IMR-90 (cell line): ENCODE data around the gene GABRD. TPM values are rescaled to one million over a fixed set of nuclear protein-coding genes. Genes with fewer than 3 reads are reported as not detected.

ENCODE experiments used
- ATAC-seq: fragments of 200-7000 bp; cut with Tn5 transposase; 2 replicates; pipeline ENCODE4 v1.9.1; 2020; ENCODE audit warnings: low read depth, mild to moderate bottlenecking, moderate library complexity
- BruUV-seq: library from RNA; stranded (reverse); fragments of 400-500 nt; replicated peaks from 2 replicates; lab custom pipeline; 2021; lab: Mats Ljungman, UMichigan
- CTCF ChIA-PET: fragments of 300-600 bp; formaldehyde crosslinking; extraction: SDS; loops from one replicate; lab custom pipeline; 2021; ENCODE audit warnings: antibody characterized with exemption; lab: Yijun Ruan, JAX
- POLR2A ChIA-PET: fragments of 300-600 bp; sonication (Branson Sonifier 250); formaldehyde crosslinking; loops from one replicate; lab custom pipeline; 2022; ENCODE audit warnings: antibody characterized with exemption; ENCODE audit not compliant: unreplicated experiment; lab: Charles Lee
- DNase-seq: peaks from one replicate; pipeline ENCODE4 v3.0.0; 2013
- H2AFZ ChIP-seq: replicated peaks from 2 replicates; pipeline ENCODE3; 2013; ENCODE audit warnings: low read length, mild to moderate bottlenecking; ENCODE audit not compliant: poor library complexity
- H2AK5ac ChIP-seq: 2 replicates; pipeline ENCODE4 v1.6.1; 2013; ENCODE audit warnings: low read depth, low read length, inconsistent platforms
- H2AK9ac ChIP-seq: replicated peaks from 2 replicates; pipeline ENCODE3; 2013; ENCODE audit warnings: mild to moderate bottlenecking, low read depth, low read length, moderate library complexity; ENCODE audit not compliant: poor library complexity
- H2BK120ac ChIP-seq: 2 replicates; pipeline ENCODE4 v1.6.1; 2013; ENCODE audit warnings: low read depth, low read length, inconsistent platforms
- H2BK15ac ChIP-seq: 3 replicates; pipeline ENCODE4 v1.6.1; 2013; ENCODE audit warnings: low read depth, low read length, inconsistent platforms
- H2BK20ac ChIP-seq: 2 replicates; pipeline ENCODE4 v1.6.1; 2013; ENCODE audit warnings: low read depth, mild to moderate bottlenecking, inconsistent platforms, low read length, moderate library complexity
- H2BK5ac ChIP-seq: 2 replicates; pipeline ENCODE4 v1.6.1; 2013; ENCODE audit warnings: mild to moderate bottlenecking, low read depth, low read length, inconsistent platforms; ENCODE audit not compliant: poor library complexity, severe bottlenecking
- H3K14ac ChIP-seq: replicated peaks from 2 replicates; pipeline ENCODE4 v1.6.1; 2013; ENCODE audit warnings: low read depth, low read length, inconsistent platforms
- H3K18ac ChIP-seq: 2 replicates; pipeline ENCODE4 v1.6.1; 2013; ENCODE audit warnings: low read depth, low read length, control low read depth
- H3K23ac ChIP-seq: 2 replicates; pipeline ENCODE4 v1.6.1; 2013; ENCODE audit warnings: low read depth, low read length, inconsistent platforms
- H3K27ac ChIP-seq: 2 replicates; pipeline ENCODE4 v1.5.1; 2013; ENCODE audit warnings: mild to moderate bottlenecking, control low read depth, low read length; ENCODE audit not compliant: insufficient read depth
- H3K27me3 ChIP-seq: 2 replicates; pipeline ENCODE4 v1.6.1; 2013; ENCODE audit warnings: low read length; ENCODE audit not compliant: control insufficient read depth, insufficient read depth
- H3K36me3 ChIP-seq: 2 replicates; pipeline ENCODE4 v1.6.1; 2013; ENCODE audit warnings: low read length, mixed read lengths; ENCODE audit not compliant: control insufficient read depth, insufficient read depth
- H3K4ac ChIP-seq: 2 replicates; pipeline ENCODE4 v1.6.1; 2013; ENCODE audit warnings: low read depth, low read length, inconsistent platforms
- H3K4me1 ChIP-seq: 2 replicates; pipeline ENCODE4 v1.6.1; 2013; ENCODE audit warnings: low read length, mixed read lengths; ENCODE audit not compliant: control insufficient read depth, insufficient read depth
- H3K4me2 ChIP-seq: 2 replicates; pipeline ENCODE4 v1.6.1; 2013; ENCODE audit warnings: low read depth, mild to moderate bottlenecking, control low read depth, low read length, moderate library complexity
- H3K4me3 ChIP-seq: 2 replicates; pipeline ENCODE4 v1.5.1; 2013; ENCODE audit warnings: low read depth, mild to moderate bottlenecking, control low read depth, low read length, moderate library complexity; ENCODE audit not compliant: insufficient read depth
- H3K56ac ChIP-seq: 2 replicates; pipeline ENCODE4 v1.6.1; 2013; ENCODE audit warnings: low read length, inconsistent platforms; ENCODE audit not compliant: insufficient read depth; ENCODE audit errors: extremely low read depth
- H3K79me1 ChIP-seq, 2 experiments: 2 replicates each; pipeline ENCODE4 v1.6.1; 2013; ENCODE audit warnings: low read length in 2 of 2, inconsistent platforms in 1 of 2, low read depth in 1 of 2
- H3K9ac ChIP-seq: 2 replicates; pipeline ENCODE4 v1.6.1; 2013; ENCODE audit warnings: low read depth, low read length, control low read depth
- H3K9me1 ChIP-seq: 2 replicates; pipeline ENCODE4 v1.6.1; 2013; ENCODE audit warnings: low read length, inconsistent platforms; ENCODE audit not compliant: insufficient read depth
- H3K9me3 ChIP-seq: 2 replicates; pipeline ENCODE4 v1.6.1; 2013; ENCODE audit warnings: low read length; ENCODE audit not compliant: control insufficient read depth, insufficient read depth
- H4K20me1 ChIP-seq: 2 replicates; pipeline ENCODE4 v1.6.1; 2013; ENCODE audit warnings: low read length, inconsistent platforms; ENCODE audit not compliant: insufficient read depth
- H4K5ac ChIP-seq: 2 replicates; pipeline ENCODE4 v1.6.1; 2013; ENCODE audit warnings: mild to moderate bottlenecking, low read depth, low read length, control low read depth
- H4K8ac ChIP-seq, 2 experiments: 2 replicates each; pipeline ENCODE4 v1.6.1; 2013; ENCODE audit warnings: low read depth in 2 of 2, low read length in 2 of 2, control low read depth in 1 of 2, inconsistent platforms in 1 of 2
- H4K91ac ChIP-seq: 2 replicates; pipeline ENCODE4 v1.6.1; 2013; ENCODE audit warnings: low read depth, low read length, inconsistent platforms; ENCODE audit not compliant: insufficient read depth
- BHLHE40 ChIP-seq: fragments of 150-350 bp; IDR thresholded peaks from 2 replicates; pipeline ENCODE4 v1.6.1; 2016; ENCODE audit warnings: mild to moderate bottlenecking, low read depth, low read length
- CEBPB ChIP-seq: IDR thresholded peaks from 2 replicates; pipeline ENCODE4 v1.6.1; 2012; ENCODE audit warnings: low read depth, low read length, improper control_type of control experiment
- CHD1 ChIP-seq: IDR thresholded peaks from 2 replicates; pipeline ENCODE4 v1.6.1; 2012; ENCODE audit warnings: low read depth, low read length, improper control_type of control experiment
- FOS ChIP-seq: fragments of 150-350 bp; IDR thresholded peaks from 2 replicates; pipeline ENCODE4 v1.6.1; 2016; ENCODE audit warnings: low read depth, low read length
- MAFK ChIP-seq: IDR thresholded peaks from 2 replicates; pipeline ENCODE4 v1.6.1; 2012; ENCODE audit warnings: low read depth, low read length, improper control_type of control experiment
- MAZ ChIP-seq: IDR thresholded peaks from 2 replicates; pipeline ENCODE4 v1.6.1; 2012; ENCODE audit warnings: low read depth, mild to moderate bottlenecking, low read length, improper control_type of control experiment, moderate library complexity, borderline replicate concordance
- MXI1 ChIP-seq: IDR thresholded peaks from 2 replicates; pipeline ENCODE4 v1.6.1; 2012; ENCODE audit warnings: low read depth, mild to moderate bottlenecking, low read length, moderate library complexity, borderline replicate concordance
- NFE2L2 ChIP-seq: fragments of 150-350 bp; IDR thresholded peaks from 2 replicates; pipeline ENCODE4 v1.6.1; 2016; ENCODE audit warnings: low read depth, mild to moderate bottlenecking, low read length
- POLR2A ChIP-seq: IDR thresholded peaks from 2 replicates; pipeline ENCODE4 v1.6.1; 2012; ENCODE audit warnings: mild to moderate bottlenecking, low read depth, low read length
- RAD21 ChIP-seq: IDR thresholded peaks from 2 replicates; pipeline ENCODE4 v1.6.1; 2012; ENCODE audit warnings: low read length, improper control_type of control experiment
- RCOR1 ChIP-seq: IDR thresholded peaks from 2 replicates; pipeline ENCODE4 v1.6.1; 2012; ENCODE audit warnings: mild to moderate bottlenecking, low read length, improper control_type of control experiment; ENCODE audit not compliant: insufficient replicate concordance
- RFX5 ChIP-seq: IDR thresholded peaks from 2 replicates; pipeline ENCODE4 v1.8.0; 2012; ENCODE audit warnings: low read depth, mild to moderate bottlenecking, low read length, moderate library complexity
- SMC3 ChIP-seq: fragments of 150-350 bp; IDR thresholded peaks from 2 replicates; pipeline ENCODE4 v1.6.1; 2016; ENCODE audit warnings: low read depth, mild to moderate bottlenecking, antibody characterized with exemption, low read length, moderate library complexity
- WGBS, 2 experiments: methylation state at CpG; one replicate each; pipeline versions ENCODE4 v1.1.5 to v1.1.7; 2013; ENCODE audit warnings: missing lambda C conversion rate in 2 of 2; ENCODE audit not compliant: insufficient read length in 1 of 2; ENCODE audit errors: extremely low coverage in 2 of 2; 5-methylcytosine and 5-hydroxymethylcytosine counted together
- dilution Hi-C: fragments of 300-500 bp; cut with HindIII; formaldehyde crosslinking; loops from one replicate; pipeline ENCODE4 v1.14.3; 2018; ENCODE audit warnings: low sequenced_read_pairs; ENCODE audit not compliant: unreplicated experiment
- in situ Hi-C: fragments of 300-500 bp; cut with MboI; formaldehyde crosslinking; loops from 3 replicates; pipeline ENCODE4 v1.14.3; 2019; ENCODE audit warnings: low sequenced_read_pairs, inconsistent platforms, mixed read lengths
- intact Hi-C: fragments of 100-400 bp; cut with micrococcal nuclease; formaldehyde crosslinking; loops from 2 replicates; pipeline ENCODE4 v1.10.0; 2022
- polyA plus RNA-seq, 3 experiments: library from polyadenylated mRNA; depleted of rRNA; stranded (reverse); fragments of >200 nt; gene quantifications; 2 replicates each; pipeline ENCODE4 v1.2.3, GENCODE V29; 2012; ENCODE audit warnings: low replicate concordance in 1 of 3
- total RNA-seq: library from RNA; depleted of rRNA; stranded (reverse); fragments of >200 nt; gene quantifications from 2 replicates; pipeline ENCODE4 v1.2.3, GENCODE V29; 2012
- TF ChIP-seq, protein P1 (sequence below): conservative IDR thresholded peaks from 2 replicates; pipeline ENCODE4 v1.5.1; 2012; ENCODE audit warnings: mild to moderate bottlenecking, low read depth, low read length, improper control_type of control experiment
- TF ChIP-seq, protein P2 (sequence below): fragments of 150-350 bp; IDR thresholded peaks from 2 replicates; pipeline ENCODE4 v1.6.1; 2016; ENCODE audit warnings: low read depth, mild to moderate bottlenecking, low read length, moderate library complexity, borderline replicate concordance
- TF ChIP-seq, protein P3 (sequence below): fragments of 150-350 bp; IDR thresholded peaks from 2 replicates; pipeline ENCODE4 v1.6.1; 2017; ENCODE audit warnings: mild to moderate bottlenecking, antibody characterized with exemption, low read length, low read depth

Gene GABRD
- total and polyA plus RNA-seq, 2 of the 4 experiments (the other 2 are of a cell fraction) = not detected

DNA sequence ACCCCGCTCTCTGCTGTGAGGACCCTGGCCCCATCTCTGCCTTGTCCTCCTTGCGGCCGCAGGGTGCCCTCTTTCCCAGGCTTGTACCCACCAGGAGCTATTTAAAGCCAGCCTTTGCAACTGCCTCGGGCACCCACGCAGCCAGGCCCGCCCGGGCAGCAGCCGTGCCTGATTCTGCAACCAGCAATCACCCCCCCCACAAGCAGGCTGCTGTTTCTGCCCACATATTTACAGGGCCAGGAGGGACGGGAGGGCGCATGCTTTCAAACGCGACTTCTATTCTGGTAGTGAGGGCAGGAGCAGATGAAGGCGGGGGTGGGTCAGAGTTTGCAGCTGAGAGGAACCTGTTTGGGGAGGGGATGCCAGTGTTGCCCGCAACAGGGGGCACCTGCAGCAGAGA is 13.6 kb downstream of the GABRD start:
- H3K27ac ChIP-seq = no peak overlapping the region
- no peak overlapping the region for H4K91ac ChIP-seq
- H4K8ac ChIP-seq = no peak overlapping the region
- 90% methylated on average over 3 of the region's 14 CpGs; no CpG with 5 or more reads in 1 of the 2 experiments for WGBS, 2 experiments
- no peak for DNase-seq
- intact Hi-C loops = no loop called here
- no peak overlapping the region for H4K5ac ChIP-seq
- TF ChIP-seq BHLHE40 (no peak), MAFK (no peak), MXI1 (no peak), MAZ (no peak), POLR2A (no peak), FOS (no peak), CHD1 (no peak), RCOR1 (no peak), RAD21 (no peak), CEBPB (no peak), SMC3 (no peak), RFX5 (no peak), NFE2L2 (no peak)
- TF ChIP-seq, protein P1, sequence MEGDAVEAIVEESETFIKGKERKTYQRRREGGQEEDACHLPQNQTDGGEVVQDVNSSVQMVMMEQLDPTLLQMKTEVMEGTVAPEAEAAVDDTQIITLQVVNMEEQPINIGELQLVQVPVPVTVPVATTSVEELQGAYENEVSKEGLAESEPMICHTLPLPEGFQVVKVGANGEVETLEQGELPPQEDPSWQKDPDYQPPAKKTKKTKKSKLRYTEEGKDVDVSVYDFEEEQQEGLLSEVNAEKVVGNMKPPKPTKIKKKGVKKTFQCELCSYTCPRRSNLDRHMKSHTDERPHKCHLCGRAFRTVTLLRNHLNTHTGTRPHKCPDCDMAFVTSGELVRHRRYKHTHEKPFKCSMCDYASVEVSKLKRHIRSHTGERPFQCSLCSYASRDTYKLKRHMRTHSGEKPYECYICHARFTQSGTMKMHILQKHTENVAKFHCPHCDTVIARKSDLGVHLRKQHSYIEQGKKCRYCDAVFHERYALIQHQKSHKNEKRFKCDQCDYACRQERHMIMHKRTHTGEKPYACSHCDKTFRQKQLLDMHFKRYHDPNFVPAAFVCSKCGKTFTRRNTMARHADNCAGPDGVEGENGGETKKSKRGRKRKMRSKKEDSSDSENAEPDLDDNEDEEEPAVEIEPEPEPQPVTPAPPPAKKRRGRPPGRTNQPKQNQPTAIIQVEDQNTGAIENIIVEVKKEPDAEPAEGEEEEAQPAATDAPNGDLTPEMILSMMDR = no peak
- TF ChIP-seq, protein P2, sequence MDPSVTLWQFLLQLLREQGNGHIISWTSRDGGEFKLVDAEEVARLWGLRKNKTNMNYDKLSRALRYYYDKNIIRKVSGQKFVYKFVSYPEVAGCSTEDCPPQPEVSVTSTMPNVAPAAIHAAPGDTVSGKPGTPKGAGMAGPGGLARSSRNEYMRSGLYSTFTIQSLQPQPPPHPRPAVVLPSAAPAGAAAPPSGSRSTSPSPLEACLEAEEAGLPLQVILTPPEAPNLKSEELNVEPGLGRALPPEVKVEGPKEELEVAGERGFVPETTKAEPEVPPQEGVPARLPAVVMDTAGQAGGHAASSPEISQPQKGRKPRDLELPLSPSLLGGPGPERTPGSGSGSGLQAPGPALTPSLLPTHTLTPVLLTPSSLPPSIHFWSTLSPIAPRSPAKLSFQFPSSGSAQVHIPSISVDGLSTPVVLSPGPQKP = no peak
- TF ChIP-seq, protein P3, sequence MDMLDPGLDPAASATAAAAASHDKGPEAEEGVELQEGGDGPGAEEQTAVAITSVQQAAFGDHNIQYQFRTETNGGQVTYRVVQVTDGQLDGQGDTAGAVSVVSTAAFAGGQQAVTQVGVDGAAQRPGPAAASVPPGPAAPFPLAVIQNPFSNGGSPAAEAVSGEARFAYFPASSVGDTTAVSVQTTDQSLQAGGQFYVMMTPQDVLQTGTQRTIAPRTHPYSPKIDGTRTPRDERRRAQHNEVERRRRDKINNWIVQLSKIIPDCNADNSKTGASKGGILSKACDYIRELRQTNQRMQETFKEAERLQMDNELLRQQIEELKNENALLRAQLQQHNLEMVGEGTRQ = no peak
- no peak overlapping the region for H2AK9ac ChIP-seq
- H3K79me1 ChIP-seq = no peaks in the 10 kb centered on the region
- H3K4me1 ChIP-seq = no peaks in the 10 kb centered on the region
- ATAC-seq = no peak
- H2AK5ac ChIP-seq = no peak overlapping the region
- H3K14ac ChIP-seq = no peak overlapping the region
- H3K18ac ChIP-seq = no peak overlapping the region
- ChIA-PET CTCF (no interaction called here), POLR2A (no interaction called here)
- no peak overlapping the region for H3K56ac ChIP-seq
- in situ Hi-C loops = no loop called here
- no peaks in the 10 kb centered on the region for H3K9me3 ChIP-seq
- no peak overlapping the region for H3K4me3 ChIP-seq
- no peak overlapping the region for H2BK5ac ChIP-seq
- dilution Hi-C loops = no loop called here
- H3K4ac ChIP-seq = no peak overlapping the region
- no peak overlapping the region for H2BK15ac ChIP-seq
- H3K4me2 ChIP-seq = no peak overlapping the region
- H3K23ac ChIP-seq = no peak overlapping the region
- H4K20me1 ChIP-seq = no peaks in the 10 kb centered on the region
- no peak overlapping the region for H2AFZ ChIP-seq
- H3K9me1 ChIP-seq = no peaks in the 10 kb centered on the region
- H3K27me3 ChIP-seq = peaks cover 42% of the 10 kb centered on the region
- no peak overlapping the region for H3K9ac ChIP-seq
- H2BK20ac ChIP-seq = no peak overlapping the region
- BruUV-seq = no TSS peak
- H2BK120ac ChIP-seq = no peak overlapping the region
- H3K36me3 ChIP-seq = no peaks in the 10 kb centered on the region
